Prostate gland (tissue), 2 donors: Measurements from ENCODE around the gene ERI3. TPM values are rescaled to one million over a fixed set of nuclear protein-coding genes. Genes with fewer than 3 reads are reported as not detected.

Experiments
- DNase-seq: peaks from one replicate; pipeline ENCODE4 v3.0.0-alpha.2; 2019; ENCODE audit warnings: low spot score
- H3K27ac ChIP-seq, 2 donors: fragments of 200-600 bp; sonication (generic); 2 replicates each; pipeline ENCODE4 v1.5.1; 2017 to 2019
- H3K27me3 ChIP-seq: fragments of 200-600 bp; sonication (generic); replicated peaks from 2 replicates; pipeline ENCODE4 v1.5.1; 2019; ENCODE audit not compliant: insufficient read depth
- H3K36me3 ChIP-seq, 2 donors: fragments of 200-600 bp; sonication (generic); 1 replicate in 1 of 2; 2 replicates in 1 of 2; pipeline versions ENCODE4 v1.5.1 to v1.8.1; 2017 to 2019
- H3K4me1 ChIP-seq: fragments of 200-600 bp; sonication (generic); replicated peaks from 2 replicates; pipeline ENCODE4 v1.5.1; 2019
- H3K4me3 ChIP-seq, 2 donors: fragments of 200-600 bp; sonication (generic); 2 replicates each; pipeline ENCODE4 v1.5.1; 2017 to 2019
- H3K9me3 ChIP-seq: fragments of 200-600 bp; sonication (generic); 2 replicates; pipeline ENCODE4 v1.5.1; 2017
- POLR2A ChIP-seq: fragments of 450-650 bp; IDR thresholded peaks from one replicate; pipeline ENCODE4 v1.6.1; 2016; ENCODE audit warnings: antibody characterized with exemption, mild to moderate bottlenecking
- POLR2AphosphoS5 ChIP-seq: sonication (generic); formaldehyde crosslinking; IDR thresholded peaks from one replicate; pipeline ENCODE4 v1.6.1; 2017; ENCODE audit warnings: antibody characterized with exemption
- WGBS: methylation state at CpG from one replicate; pipeline ENCODE4 v1.1.5; 2018; 5-methylcytosine and 5-hydroxymethylcytosine counted together
- intact Hi-C: fragments of 100-400 bp; cut with DNase I; formaldehyde crosslinking; loops from one replicate; pipeline ENCODE4 v1.14.2; 2022
- total RNA-seq, 2 donors: library from RNA; depleted of rRNA; stranded (reverse); fragments of >200 nt; gene quantifications; one replicate each; pipeline ENCODE4 v1.1.0, GENCODE V29; 2016
- TF ChIP-seq, protein P1 (sequence below), 4 experiments: fragments of 200-600 bp in 2 of 4; fragments of 450-650 bp in 2 of 4; sonication (generic) in 2 of 4; IDR thresholded peaks; 1 replicate in 3 of 4; 2 replicates in 1 of 4; pipeline ENCODE4 v1.5.1; 2016 to 2019; ENCODE audit warnings: antibody characterized with exemption in 4 of 4, mild to moderate bottlenecking in 2 of 4, moderate library complexity in 2 of 4

Gene ERI3
- total RNA-seq, 2 donors from 2014 or later: 84.0 to 114 TPM

DNA sequence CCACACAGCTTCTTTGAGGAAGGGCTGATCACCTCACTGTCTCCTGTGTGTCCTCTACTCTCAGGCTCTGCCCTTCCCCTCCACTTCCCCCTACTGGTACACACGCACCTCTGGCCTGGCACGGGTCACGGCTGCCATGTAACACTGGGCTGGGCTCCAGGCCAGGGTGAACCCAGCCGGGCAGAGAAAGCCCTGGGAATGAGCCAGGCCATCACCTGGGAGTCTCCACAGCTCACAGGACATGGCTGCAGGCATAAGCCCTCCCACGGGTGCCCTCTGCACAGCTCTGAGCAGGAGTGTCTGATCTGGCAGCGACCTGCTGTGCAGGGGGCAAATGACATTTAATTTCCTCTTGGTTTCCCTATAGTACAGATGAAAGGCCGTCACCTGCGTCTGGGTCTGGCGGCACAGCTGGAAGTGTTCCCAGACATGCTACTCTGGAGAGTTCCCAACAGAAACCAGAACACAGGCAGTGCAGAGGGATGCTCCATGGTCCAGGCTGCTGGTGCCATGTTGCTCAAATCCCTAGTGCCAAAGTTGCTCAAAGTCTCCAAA is 61.2 kb downstream of the ERI3 start:
- 25% methylated on average over 9 of the region's 9 CpGs for WGBS
- Histone ChIP-seq H3K4me3 (no peak overlapping the region), H3K27me3 (no peaks in the 10 kb centered on the region), H3K4me1 (no peaks in the 10 kb centered on the region), H3K9me3 (no peaks in the 10 kb centered on the region), H3K27ac (no peak overlapping the region), H3K36me3 (peaks cover 0 to 3% of the 10 kb centered on the region in 2 donors)
- DNase-seq: no peak
- intact Hi-C loops: loop anchor here (10.0 kb wide), 1 partner anchor 79 kb away; the partner anchor contains the start of gene DMAP1
- TF ChIP-seq POLR2AphosphoS5 (no peak), POLR2A (no peak)
- TF ChIP-seq, protein P1, sequence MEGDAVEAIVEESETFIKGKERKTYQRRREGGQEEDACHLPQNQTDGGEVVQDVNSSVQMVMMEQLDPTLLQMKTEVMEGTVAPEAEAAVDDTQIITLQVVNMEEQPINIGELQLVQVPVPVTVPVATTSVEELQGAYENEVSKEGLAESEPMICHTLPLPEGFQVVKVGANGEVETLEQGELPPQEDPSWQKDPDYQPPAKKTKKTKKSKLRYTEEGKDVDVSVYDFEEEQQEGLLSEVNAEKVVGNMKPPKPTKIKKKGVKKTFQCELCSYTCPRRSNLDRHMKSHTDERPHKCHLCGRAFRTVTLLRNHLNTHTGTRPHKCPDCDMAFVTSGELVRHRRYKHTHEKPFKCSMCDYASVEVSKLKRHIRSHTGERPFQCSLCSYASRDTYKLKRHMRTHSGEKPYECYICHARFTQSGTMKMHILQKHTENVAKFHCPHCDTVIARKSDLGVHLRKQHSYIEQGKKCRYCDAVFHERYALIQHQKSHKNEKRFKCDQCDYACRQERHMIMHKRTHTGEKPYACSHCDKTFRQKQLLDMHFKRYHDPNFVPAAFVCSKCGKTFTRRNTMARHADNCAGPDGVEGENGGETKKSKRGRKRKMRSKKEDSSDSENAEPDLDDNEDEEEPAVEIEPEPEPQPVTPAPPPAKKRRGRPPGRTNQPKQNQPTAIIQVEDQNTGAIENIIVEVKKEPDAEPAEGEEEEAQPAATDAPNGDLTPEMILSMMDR (IDR thresholded peaks at IDR 0.05): no peak

DNA sequence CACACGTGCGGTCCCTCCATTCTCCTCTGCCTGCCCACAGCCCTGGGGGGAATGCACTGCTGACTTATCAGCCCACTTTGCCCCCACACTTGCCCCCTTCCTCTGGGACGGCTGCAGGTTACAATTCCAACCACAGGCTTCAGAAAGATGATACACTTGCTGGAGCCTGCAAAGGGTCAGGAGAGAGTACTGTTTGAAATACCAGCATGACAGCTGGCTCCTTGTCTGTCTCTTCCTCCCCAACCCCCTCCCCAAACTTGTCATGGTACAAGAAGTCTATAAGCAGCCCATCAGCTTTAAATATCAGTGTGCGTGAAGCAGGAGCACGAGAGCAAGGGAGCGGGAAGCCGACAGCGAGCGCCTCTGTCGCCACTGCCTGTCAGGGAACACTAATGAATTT is 62.4 kb downstream of the ERI3 start:
- Histone ChIP-seq H3K27me3 (no peaks in the 10 kb centered on the region), H3K9me3 (no peaks in the 10 kb centered on the region), H3K27ac (no peak overlapping the region), H3K36me3 (peaks cover 0 to 3% of the 10 kb centered on the region in 2 donors), H3K4me3 (no peak overlapping the region), H3K4me1 (no peaks in the 10 kb centered on the region)
- TF ChIP-seq, protein P1 (IDR thresholded peaks at IDR 0.05): no peak
- TF ChIP-seq POLR2AphosphoS5: no peak
- no peak for TF ChIP-seq POLR2A
- intact Hi-C loops: loop anchor here (10.0 kb wide), 1 partner anchor 78 kb away; the partner anchor contains the start of gene DMAP1
- 96% methylated on average over 10 of the region's 10 CpGs for WGBS
- no peak for DNase-seq

DNA sequence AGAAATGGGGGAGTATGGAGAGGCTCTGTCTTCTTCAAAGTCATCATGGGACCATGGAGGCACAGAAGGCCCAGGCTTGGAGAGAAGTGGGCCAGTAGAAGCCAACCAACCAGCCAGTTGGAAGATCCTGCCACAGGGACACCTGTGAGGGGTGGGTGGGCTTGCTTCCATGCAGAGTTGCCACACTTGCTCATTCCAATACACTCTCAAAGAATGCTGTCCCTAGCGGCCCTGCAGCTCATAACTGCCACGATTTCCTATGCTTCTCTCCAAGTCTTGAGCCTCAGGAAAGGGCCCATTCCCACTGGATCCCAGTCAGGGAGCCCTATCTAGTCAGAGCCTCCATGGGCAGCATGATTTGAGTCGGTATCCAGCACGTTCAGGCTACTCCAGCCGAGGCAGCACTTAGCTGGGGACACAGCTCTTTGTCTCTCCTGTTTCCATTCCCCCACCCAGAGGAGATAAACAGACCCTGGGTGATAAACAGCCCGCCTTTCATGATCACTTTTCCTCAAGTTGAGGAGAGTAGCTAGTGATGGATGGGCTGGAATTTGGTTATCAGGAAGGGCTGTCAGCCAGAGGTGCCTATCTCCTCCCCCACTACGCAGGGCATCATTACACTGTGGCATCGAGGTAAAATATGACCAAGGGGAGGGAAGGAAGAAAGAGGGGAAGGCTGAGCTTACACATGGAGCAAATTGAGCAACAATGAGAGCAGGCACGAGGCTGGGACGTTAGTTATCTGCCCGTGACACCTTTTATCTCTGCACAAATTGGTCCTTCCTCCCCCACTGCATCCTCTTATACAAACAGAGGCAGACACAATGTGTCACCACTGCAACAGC is 64.6 kb downstream of the ERI3 start:
- no peaks in the 10 kb centered on the region for H3K36me3 ChIP-seq
- no peaks in the 10 kb centered on the region for H3K4me1 ChIP-seq
- no peaks in the 10 kb centered on the region for H3K27me3 ChIP-seq
- no peak overlapping the region for H3K27ac ChIP-seq
- DNase-seq: no peak
- no peak for TF ChIP-seq POLR2A
- no peak for TF ChIP-seq POLR2AphosphoS5
- TF ChIP-seq, protein P1 (IDR thresholded peaks at IDR 0.05): no peak
- intact Hi-C loops: loop anchor here (10.0 kb wide), 1 partner anchor 76 kb away; the partner anchor contains the start of gene DMAP1
- 76% methylated on average over 11 of the region's 11 CpGs for WGBS
- H3K9me3 ChIP-seq: no peaks in the 10 kb centered on the region
- no peak overlapping the region for H3K4me3 ChIP-seq

DNA sequence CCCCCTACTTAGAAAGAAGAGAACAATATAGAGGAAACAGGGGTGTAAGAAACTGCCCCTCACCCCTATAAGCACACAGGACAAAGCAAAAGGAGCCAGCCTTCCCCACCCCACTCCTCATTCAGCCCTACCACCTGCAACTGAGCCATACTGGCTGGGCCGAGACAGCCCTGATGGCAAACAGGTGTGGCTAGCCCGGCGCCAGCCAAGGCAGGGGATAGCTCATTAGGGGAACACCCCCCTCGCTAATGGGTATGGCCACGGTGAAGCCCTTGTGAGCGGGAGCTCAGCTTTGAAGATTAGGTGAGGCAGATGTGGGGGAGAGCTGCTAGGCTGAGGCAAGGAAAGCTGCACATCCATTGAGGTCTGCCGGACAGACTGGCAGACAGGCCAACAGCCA is 65.5 kb downstream of the ERI3 start:
- intact Hi-C loops: no loop called here
- H3K36me3 ChIP-seq: peaks cover 0 to 3% of the 10 kb centered on the region in 2 donors
- TF ChIP-seq, protein P1 (IDR thresholded peaks at IDR 0.05): no peak
- TF ChIP-seq POLR2A: no peak
- TF ChIP-seq POLR2AphosphoS5: no peak
- no peak overlapping the region for H3K4me3 ChIP-seq
- H3K27me3 ChIP-seq: no peaks in the 10 kb centered on the region
- H3K9me3 ChIP-seq: no peaks in the 10 kb centered on the region
- no peak overlapping the region for H3K27ac ChIP-seq
- WGBS: 62% methylated on average over 7 of the region's 7 CpGs
- DNase-seq: no peak
- no peaks in the 10 kb centered on the region for H3K4me1 ChIP-seq
